Fibroblast of pulmonary artery (primary cell): ENCODE measurements around the gene COL1A1.

ENCODE experiments used
- DNase-seq: peaks from one replicate; pipeline ENCODE4 v3.0.0-alpha.2; 2010; ENCODE audit warnings: low read depth
- H3K4me3 ChIP-seq: replicated peaks from 2 replicates; pipeline ENCODE4 v1.5.1; 2011; ENCODE audit warnings: low read depth, mild to moderate bottlenecking, control low read depth, low read length, moderate library complexity
- CTCF ChIP-seq: IDR thresholded peaks from 2 replicates; pipeline ENCODE4 v1.5.1; 2011; ENCODE audit warnings: mild to moderate bottlenecking, control low read depth, low read length, inconsistent platforms; ENCODE audit errors: missing control alignments

The COL1A1 gene

GRCh38 chr17:50209472-50210239 lies 8.2 kb upstream of the COL1A1 start:
- DNase-seq: peak; percentile 99
- peak overlapping the region; percentile 24 for H3K4me3 ChIP-seq

DNA sequence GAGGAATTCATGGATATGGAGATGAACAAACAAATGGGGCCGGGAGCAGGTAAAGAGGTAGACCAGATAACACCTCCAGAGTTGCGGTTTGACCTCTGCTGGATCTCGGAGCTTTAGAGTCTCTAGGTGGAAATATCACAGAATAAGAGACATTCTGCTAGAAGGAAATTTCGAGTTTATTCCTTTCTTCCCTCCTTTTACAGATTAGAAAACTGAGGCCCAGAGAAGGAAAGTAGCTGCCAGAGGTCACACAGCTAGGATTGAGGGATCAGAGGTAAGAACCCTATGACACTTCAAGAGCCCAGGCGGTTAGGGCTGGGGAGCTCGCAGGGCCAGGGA lies 7.7 kb upstream of the COL1A1 start:
- DNase-seq: no peak
- TF ChIP-seq CTCF: no peak
- H3K4me3 ChIP-seq: no peak overlapping the region

More at GRCh38 chr17:50209472-50210239, 8.2 kb upstream of the COL1A1 start:
- no peak for TF ChIP-seq CTCF

DNA sequence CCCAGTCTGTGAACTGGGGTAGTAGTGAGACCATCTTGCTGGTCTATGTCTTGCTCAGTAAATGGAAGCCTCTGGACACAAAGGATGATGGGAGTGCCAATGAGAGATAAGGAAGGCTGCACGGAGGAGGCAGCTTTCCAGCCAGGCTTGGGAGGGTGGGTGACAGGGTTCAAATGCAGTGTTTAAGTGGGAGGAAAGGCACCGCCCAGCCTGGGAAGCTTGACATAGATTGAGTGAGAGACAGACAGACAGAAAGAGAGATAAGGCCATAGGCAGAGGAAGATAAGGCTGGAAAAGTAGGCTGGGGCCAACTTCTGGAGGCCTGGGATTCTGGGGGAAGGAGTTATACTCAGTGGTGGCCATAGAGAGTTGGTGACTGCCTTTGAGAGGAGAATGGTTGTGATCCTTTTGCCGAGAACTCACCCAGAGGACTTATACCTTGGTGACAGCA lies 7.2 kb upstream of the COL1A1 start:
- no peak for TF ChIP-seq CTCF
- peak; percentile 11 for DNase-seq
- H3K4me3 ChIP-seq: no peak overlapping the region

- no peak overlapping the region for H3K4me3 ChIP-seq
- TF ChIP-seq CTCF: no peak
- DNase-seq: no peak
These were observed 6.5 kb upstream of the COL1A1 start for GRCh38 chr17:50207792-50208567.

- DNase-seq: no peak
- H3K4me3 ChIP-seq: no peak overlapping the region
- TF ChIP-seq CTCF: no peak
These were observed 5.9 kb upstream of the COL1A1 start for GRCh38 chr17:50207315-50207714.

GRCh38 chr17:50206604-50207293 lies 5.3 kb upstream of the COL1A1 start:
- DNase-seq: peak; percentile 45
- H3K4me3 ChIP-seq: no peak overlapping the region
- TF ChIP-seq CTCF: no peak
